CD14-positive monocyte (primary cell): ENCODE data around the gene ZNF180. TPM values are rescaled to one million over a fixed set of nuclear protein-coding genes. Genes with fewer than 3 reads are reported as not detected.

Experiments
- DNase-seq, 3 donors: peaks; one replicate each; pipeline ENCODE4 v3.0.0-alpha.2; 2011 to 2022
- H2AFZ ChIP-seq: 2 replicates; pipeline ENCODE4 v1.6.0; 2012; ENCODE audit warnings: mild to moderate bottlenecking, low read depth, low read length, inconsistent platforms; ENCODE audit not compliant: insufficient read depth, poor library complexity, severe bottlenecking
- H3K27ac ChIP-seq, 2 donors: 1 replicate in 1 of 2; 2 replicates in 1 of 2; pipeline ENCODE4 v1.5.1; 2012 to 2013; ENCODE audit warnings: low read length in 2 of 2, control low read depth in 1 of 2, inconsistent platforms in 1 of 2, low read depth in 1 of 2, mild to moderate bottlenecking in 1 of 2
- H3K27me3 ChIP-seq, 2 donors: one replicate each; pipeline versions ENCODE4 v1.6.0 to v1.6.1; 2011 to 2013; ENCODE audit warnings: low read length in 2 of 2; ENCODE audit not compliant: control insufficient read depth in 2 of 2, insufficient read depth in 2 of 2
- H3K36me3 ChIP-seq, 2 donors: replicated peaks in 1 of 2; 1 replicate in 1 of 2; 2 replicates in 1 of 2; pipeline versions ENCODE4 v1.5.1 to v1.6.1; 2012 to 2013; ENCODE audit warnings: low read length in 2 of 2, control low read depth in 1 of 2, inconsistent platforms in 1 of 2, mild to moderate bottlenecking in 1 of 2; ENCODE audit not compliant: insufficient read depth in 2 of 2, control insufficient read depth in 1 of 2
- H3K4me1 ChIP-seq, 2 donors: 1 replicate in 1 of 2; 2 replicates in 1 of 2; pipeline versions ENCODE4 v1.5.1 to v1.6.1; 2012 to 2013; ENCODE audit warnings: low read length in 2 of 2, control low read depth in 1 of 2, inconsistent platforms in 1 of 2, mild to moderate bottlenecking in 1 of 2, moderate library complexity in 1 of 2; ENCODE audit not compliant: insufficient read depth in 2 of 2, control insufficient read depth in 1 of 2
- H3K4me2 ChIP-seq: replicated peaks from 2 replicates; pipeline ENCODE3; 2012; ENCODE audit warnings: low read length, moderate library complexity, mild to moderate bottlenecking; ENCODE audit not compliant: poor library complexity, severe bottlenecking; ENCODE audit errors: extremely low read depth
- H3K4me3 ChIP-seq, 3 experiments: fragments of 200-600 bp in 1 of 3; sonication (generic) in 1 of 3; replicated peaks in 1 of 3; 1 replicate in 2 of 3; 2 replicates in 1 of 3; pipeline ENCODE4 v1.5.1; 2011 to 2013; ENCODE audit warnings: low read length in 3 of 3, mild to moderate bottlenecking in 3 of 3, control low read depth in 2 of 3, low read depth in 2 of 3, inconsistent platforms in 1 of 3, moderate library complexity in 1 of 3
- H3K79me2 ChIP-seq: 2 replicates; pipeline ENCODE4 v1.6.0; 2012; ENCODE audit warnings: mild to moderate bottlenecking, control low read depth, inconsistent platforms, low read length, moderate library complexity; ENCODE audit not compliant: insufficient read depth
- H3K9ac ChIP-seq: 2 replicates; pipeline ENCODE4 v1.6.0; 2017; ENCODE audit warnings: low read length, mild to moderate bottlenecking; ENCODE audit not compliant: insufficient read depth, poor library complexity, severe bottlenecking
- H3K9me3 ChIP-seq, 2 donors: replicated peaks in 1 of 2; 1 replicate in 1 of 2; 2 replicates in 1 of 2; pipeline versions ENCODE4 v1.5.1 to v1.6.1; 2012 to 2013; ENCODE audit warnings: low read length in 2 of 2, control low read depth in 1 of 2; ENCODE audit not compliant: control insufficient read depth in 1 of 2, insufficient read depth in 1 of 2
- H4K20me1 ChIP-seq: 2 replicates; pipeline ENCODE4 v1.6.0; 2012; ENCODE audit warnings: mild to moderate bottlenecking, low read length, control low read depth, moderate library complexity; ENCODE audit not compliant: insufficient read depth
- H3K27ac Mint-ChIP-seq, 7 donors: one replicate each; pipeline ENCODE4 v1.8.0; 2020; ENCODE audit warnings: mild to moderate bottlenecking in 7 of 7, mixed read lengths in 7 of 7, moderate library complexity in 6 of 7, inconsistent platforms in 2 of 7
- H3K27me3 Mint-ChIP-seq, 3 donors: one replicate each; pipeline ENCODE4 v1.8.0; 2021 to 2022; ENCODE audit warnings: low read depth in 3 of 3, mild to moderate bottlenecking in 3 of 3, mixed read lengths in 3 of 3, moderate library complexity in 3 of 3, inconsistent platforms in 1 of 3
- H3K36me3 Mint-ChIP-seq, 2 donors: one replicate each; pipeline ENCODE4 v1.8.0; 2020; ENCODE audit warnings: mixed read lengths in 2 of 2, inconsistent platforms in 1 of 2, mild to moderate bottlenecking in 1 of 2
- H3K4me1 Mint-ChIP-seq: one replicate; pipeline ENCODE4 v1.8.0; 2020; ENCODE audit warnings: mild to moderate bottlenecking, mixed read lengths
- H3K4me3 Mint-ChIP-seq, 2 donors: one replicate each; pipeline ENCODE4 v1.8.0; 2020; ENCODE audit warnings: mild to moderate bottlenecking in 2 of 2, mixed read lengths in 2 of 2, moderate library complexity in 1 of 2
- H3K9me3 Mint-ChIP-seq, 7 donors: one replicate each; pipeline ENCODE4 v1.8.0; 2020 to 2022; ENCODE audit warnings: mixed read lengths in 7 of 7, mild to moderate bottlenecking in 6 of 7, moderate library complexity in 6 of 7, inconsistent platforms in 2 of 7
- CTCF ChIP-seq: fragments of 200-600 bp; IDR thresholded peaks from one replicate; pipeline ENCODE4 v1.8.0; 2022; ENCODE audit warnings: antibody characterized with exemption, mild to moderate bottlenecking
- WGBS: methylation state at CpG from one replicate; pipeline ENCODE4 v1.1.5; 2013; ENCODE audit warnings: missing lambda C conversion rate; ENCODE audit not compliant: insufficient coverage; 5-methylcytosine and 5-hydroxymethylcytosine counted together
- intact Hi-C, 2 donors: fragments of 100-400 bp; cut with micrococcal nuclease; formaldehyde crosslinking; loops; one replicate each; pipeline versions ENCODE4 v1.15.0 to v1.15.1; 2023
- polyA plus RNA-seq, 3 donors: library from polyadenylated mRNA; depleted of rRNA in 1 of 3; unstranded in 2 of 3; stranded (reverse) in 1 of 3; fragments of 300-500 nt in 2 of 3; fragments of >200 nt in 1 of 3; fragmentation: Illumina TruSeq in 2 of 3; gene quantifications; 1 replicate in 2 of 3; 2 replicates in 1 of 3; pipeline ENCODE4 v1.2.3, GENCODE V29; 2012 to 2021

ZNF180 gene
- polyA plus RNA-seq, 3 donors = 1.2 to 3.5 (median 2.7) TPM

GRCh38 chr19:44515031-44515430 is 14.7 kb upstream of the ZNF180 start:
- no CpG with 5 or more reads among the region's 3 CpGs for WGBS

More at GRCh38 chr19:44515031-44515430, 14.7 kb upstream of the ZNF180 start:
- H4K20me1 ChIP-seq = no peaks in the 10 kb centered on the region
- H3K27ac ChIP-seq = no peak overlapping the region
- H3K27ac Mint-ChIP-seq = no peak overlapping the region
- H3K4me3 ChIP-seq = no peak overlapping the region
- H3K4me2 ChIP-seq = no peak overlapping the region
- no peaks in the 10 kb centered on the region for H3K27me3 ChIP-seq
- H3K36me3 ChIP-seq = no peaks in the 10 kb centered on the region
- peaks cover 5 to 40% (median 19%) of the 10 kb centered on the region in 7 donors for H3K9me3 Mint-ChIP-seq
- no peaks in the 10 kb centered on the region for H3K4me1 ChIP-seq
- no peaks in the 10 kb centered on the region for H3K36me3 Mint-ChIP-seq
- H3K4me1 Mint-ChIP-seq = no peaks in the 10 kb centered on the region
- no peak for TF ChIP-seq CTCF
- H3K9ac ChIP-seq = no peak overlapping the region
- intact Hi-C loops = no loop called here
- no peaks in the 10 kb centered on the region for H3K79me2 ChIP-seq
- peaks cover 13 to 14% of the 10 kb centered on the region in 2 donors for H3K9me3 ChIP-seq
- no peak overlapping the region for H3K4me3 Mint-ChIP-seq
- H2AFZ ChIP-seq = no peak overlapping the region
- no peak for DNase-seq
- H3K27me3 Mint-ChIP-seq = peaks cover 2 to 9% (median 7%) of the 10 kb centered on the region in 3 donors
